ENCODE results near the gene VPS54.
"Not testable (repeated sequence)": the region's sequence is repeated elsewhere in the genome, so short reads cannot be mapped to it uniquely, and the experiment has no call there.

VPS54 gene

DNA sequence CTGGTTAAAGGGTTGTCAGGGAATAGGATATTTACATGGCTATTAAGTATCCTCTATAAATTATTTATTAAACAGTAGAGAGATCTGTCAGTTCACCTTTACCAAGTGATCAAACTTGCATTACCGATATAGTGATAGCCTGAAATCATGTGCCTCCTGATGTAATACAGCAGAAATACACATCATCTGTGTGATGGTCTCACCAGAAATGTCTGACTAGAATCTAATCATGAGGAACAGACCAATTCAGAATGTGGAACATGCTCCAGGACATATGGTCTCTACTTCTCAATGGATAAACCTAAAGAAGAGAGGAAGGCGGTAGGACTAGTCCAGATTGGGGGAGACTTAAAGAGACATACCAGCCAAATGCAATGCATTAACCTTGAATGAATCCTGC is 6.2 kb downstream of the VPS54 start:
- DNase-seq, result no peak
- Mint-ChIP-seq H3K27me3 (no peaks in the 10 kb centered on the region), H3K4me3 (no peak overlapping the region), H3K36me3 (ENCODE audit: low read depth) (peaks cover 3% of the 10 kb centered on the region), H3K27ac (no peak overlapping the region), H3K4me1 (peaks cover 50% of the 10 kb centered on the region), H3K9me3 (no peaks in the 10 kb centered on the region)
- ATAC-seq, result no peak

GRCh38 chr2:64012115-64012514 is 7.1 kb downstream of the VPS54 start:
- Mint-ChIP-seq H3K27ac (peak overlapping the region; percentile 36), H3K27me3 (no peaks in the 10 kb centered on the region), H3K4me1 (peaks cover 47% of the 10 kb centered on the region), H3K36me3 (ENCODE audit: low read depth) (peaks cover 5% of the 10 kb centered on the region), H3K4me3 (no peak overlapping the region), H3K9me3 (no peaks in the 10 kb centered on the region)
- ATAC-seq, result peak; percentile 84
- DNase-seq, result no peak

DNA sequence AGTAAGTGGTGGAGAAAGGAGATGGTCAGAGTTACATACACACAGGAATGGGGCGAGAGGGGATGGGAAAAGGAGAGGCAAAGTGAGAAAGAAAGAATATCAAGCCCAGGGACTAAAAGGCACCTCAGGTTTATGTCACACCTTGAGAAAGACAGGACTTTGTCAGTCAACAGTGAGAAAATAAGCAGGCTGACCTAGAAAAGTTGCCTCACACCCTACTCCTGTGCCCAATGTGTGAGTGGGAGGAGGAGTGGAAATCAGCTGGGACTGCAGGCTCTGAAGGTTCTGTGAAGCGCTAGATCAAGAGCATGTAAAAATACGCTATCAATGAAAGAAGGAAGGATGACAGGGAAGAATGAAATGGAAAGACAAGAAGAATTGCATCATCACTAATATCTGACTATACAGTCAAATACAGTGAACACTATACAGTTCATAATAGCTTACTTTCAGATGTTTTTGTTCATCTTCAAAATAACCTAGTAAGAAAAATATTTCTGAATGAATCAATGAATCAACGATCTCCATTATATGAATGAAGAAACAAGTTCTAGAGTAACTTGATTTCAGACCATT is 10.7 kb downstream of the VPS54 start:
- no peaks in the 10 kb centered on the region for H3K27me3 Mint-ChIP-seq
- no peak overlapping the region for H3K4me3 Mint-ChIP-seq
- peaks cover 11% of the 10 kb centered on the region for H3K36me3 Mint-ChIP-seq (ENCODE audit: low read depth)
- peaks cover 34% of the 10 kb centered on the region for H3K4me1 Mint-ChIP-seq
- H3K9me3 Mint-ChIP-seq, result no peaks in the 10 kb centered on the region
- DNase-seq (no peak), ATAC-seq (no peak)
- H3K27ac Mint-ChIP-seq, result no peak overlapping the region

GRCh38 chr2:64007924-64008323 is 11.3 kb downstream of the VPS54 start:
- no peaks in the 10 kb centered on the region for H3K9me3 Mint-ChIP-seq
- DNase-seq, result no peak
- peaks cover 11% of the 10 kb centered on the region for H3K36me3 Mint-ChIP-seq (ENCODE audit: low read depth)
- no peak overlapping the region for H3K27ac Mint-ChIP-seq
- H3K27me3 Mint-ChIP-seq, result no peaks in the 10 kb centered on the region
- no peak overlapping the region for H3K4me3 Mint-ChIP-seq
- peaks cover 31% of the 10 kb centered on the region for H3K4me1 Mint-ChIP-seq
- ATAC-seq, result no peak

GRCh38 chr2:64005707-64006356 is 13.4 kb downstream of the VPS54 start:
- no peaks in the 10 kb centered on the region for H3K9me3 Mint-ChIP-seq
- H3K4me3 Mint-ChIP-seq, result no peak overlapping the region
- ATAC-seq, result no peak
- no peaks in the 10 kb centered on the region for H3K27me3 Mint-ChIP-seq
- peaks cover 22% of the 10 kb centered on the region for H3K4me1 Mint-ChIP-seq
- DNase-seq, result no peak
- no peak overlapping the region for H3K27ac Mint-ChIP-seq
- peaks cover 9% of the 10 kb centered on the region for H3K36me3 Mint-ChIP-seq (ENCODE audit: low read depth)

- Mint-ChIP-seq H3K4me1 (peaks cover 12% of the 10 kb centered on the region), H3K36me3 (ENCODE audit: low read depth) (peaks cover 20% of the 10 kb centered on the region), H3K27ac (no peak overlapping the region), H3K27me3 (no peaks in the 10 kb centered on the region), H3K4me3 (no peak overlapping the region), H3K9me3 (peaks cover 7% of the 10 kb centered on the region)
- ATAC-seq (no peak), DNase-seq (no peak)
These were observed 16.0 kb downstream of the VPS54 start for GRCh38 chr2:64003239-64003638.

DNA sequence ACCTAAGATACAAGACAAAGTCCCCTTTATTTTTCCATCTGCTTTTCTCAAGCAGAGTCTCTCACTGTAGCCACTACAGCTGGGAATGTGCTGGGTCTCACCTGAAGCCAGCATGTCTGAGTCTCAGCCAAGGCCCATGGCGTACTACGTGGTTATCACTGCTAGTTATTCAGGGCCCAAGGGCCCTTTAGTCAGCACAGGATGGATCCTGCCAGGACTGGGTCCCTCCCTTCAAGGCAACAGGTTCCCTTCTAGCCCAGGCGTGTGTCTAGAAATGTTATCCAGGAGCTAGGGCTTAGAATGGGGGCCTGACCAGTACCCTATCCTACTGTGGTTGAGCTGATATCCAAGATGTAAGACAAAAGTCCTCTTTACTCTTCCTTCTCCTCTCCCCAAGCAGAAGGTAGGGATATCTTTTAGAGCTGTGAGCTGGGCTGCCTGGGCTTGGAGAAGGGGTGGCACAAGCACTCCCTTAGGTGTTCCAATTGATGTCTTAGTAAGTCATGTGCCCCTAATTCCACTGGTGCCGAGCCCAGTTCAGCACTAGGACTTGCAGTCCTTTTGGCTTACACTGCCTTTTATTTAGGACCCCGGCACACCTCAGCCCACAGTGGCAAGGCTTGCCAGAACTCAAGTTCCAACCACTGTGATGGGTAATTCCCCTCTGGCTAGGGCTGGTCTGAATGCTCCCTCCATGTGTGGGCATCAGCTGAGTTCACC is 17.7 kb downstream of the VPS54 start:
- Mint-ChIP-seq H3K4me3 (no peak overlapping the region), H3K27me3 (no peaks in the 10 kb centered on the region), H3K9me3 (peaks cover 21% of the 10 kb centered on the region), H3K4me1 (peaks cover 3% of the 10 kb centered on the region), H3K36me3 (ENCODE audit: low read depth) (peaks cover 21% of the 10 kb centered on the region), H3K27ac (no peak overlapping the region)
- no peak for DNase-seq
- no peak for ATAC-seq

DNA sequence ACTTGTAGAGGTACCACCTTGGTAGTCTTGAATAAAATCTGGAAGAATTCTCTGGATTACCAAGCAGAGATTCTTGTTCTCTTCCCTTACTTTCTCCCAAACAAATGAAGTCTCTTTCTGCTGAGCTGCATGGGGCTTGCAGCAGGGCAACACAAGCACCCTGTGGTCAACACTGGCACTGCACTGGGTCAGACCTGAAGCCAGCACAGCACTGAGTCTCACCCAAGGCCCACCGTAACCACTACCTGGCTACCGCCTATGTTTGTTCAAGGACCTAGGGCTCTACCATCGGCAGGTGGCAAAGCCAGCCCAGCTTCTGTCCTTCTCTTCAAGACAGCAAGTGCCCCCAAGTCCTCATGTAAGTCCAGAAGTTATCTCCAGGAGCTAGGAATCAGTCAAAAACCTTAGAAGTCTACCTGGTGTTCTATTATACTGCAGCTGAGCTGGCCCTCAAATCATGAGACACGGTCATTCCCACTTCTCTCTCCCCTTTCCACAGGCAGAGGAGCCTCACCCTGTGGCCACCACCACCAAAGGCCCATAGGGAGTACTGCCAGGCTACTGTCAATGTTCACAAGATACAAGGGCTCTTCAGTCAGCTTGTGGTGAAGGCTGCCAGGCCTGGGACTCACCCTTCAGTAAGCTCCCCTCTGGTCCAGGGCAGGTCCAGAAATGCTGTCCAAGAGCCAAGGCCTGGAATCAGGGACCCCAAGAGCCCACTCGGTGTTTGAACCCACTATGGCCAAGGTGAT is 18.4 kb downstream of the VPS54 start:
- Mint-ChIP-seq H3K4me1 (peaks cover 3% of the 10 kb centered on the region), H3K27me3 (no peaks in the 10 kb centered on the region), H3K9me3 (peaks cover 21% of the 10 kb centered on the region), H3K36me3 (ENCODE audit: low read depth) (peaks cover 19% of the 10 kb centered on the region), H3K4me3 (no peak overlapping the region), H3K27ac (no peak overlapping the region)
- DNase-seq (no peak), ATAC-seq (no peak)

DNA sequence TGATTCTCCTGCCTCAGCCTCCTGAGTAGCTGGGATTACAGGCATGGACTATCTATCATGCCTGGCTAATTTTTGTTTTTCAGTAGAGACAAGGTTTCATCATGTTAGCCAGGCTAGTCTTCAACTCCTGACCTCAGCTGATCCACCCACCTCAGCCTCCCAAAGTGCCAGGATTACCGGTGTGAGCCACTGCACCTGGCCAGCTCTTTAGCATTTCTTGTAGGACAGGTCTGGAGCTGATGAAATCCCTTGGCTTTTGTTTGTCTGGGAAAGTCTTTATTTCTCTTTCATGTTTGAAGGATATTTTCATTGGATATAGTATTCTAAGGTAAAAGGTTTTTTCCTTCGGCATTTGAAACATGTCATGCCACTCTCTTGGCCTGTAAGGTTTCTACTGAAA is 20.2 kb downstream of the VPS54 start:
- H3K9me3 Mint-ChIP-seq, result peaks cover 21% of the 10 kb centered on the region
- H3K27ac Mint-ChIP-seq, result no peak overlapping the region
- H3K4me3 Mint-ChIP-seq, result no peak overlapping the region
- peaks cover 21% of the 10 kb centered on the region for H3K36me3 Mint-ChIP-seq (ENCODE audit: low read depth)
- DNase-seq, result no peak
- H3K27me3 Mint-ChIP-seq, result no peaks in the 10 kb centered on the region
- H3K4me1 Mint-ChIP-seq, result peaks cover 10% of the 10 kb centered on the region
- ATAC-seq, result no peak

DNA sequence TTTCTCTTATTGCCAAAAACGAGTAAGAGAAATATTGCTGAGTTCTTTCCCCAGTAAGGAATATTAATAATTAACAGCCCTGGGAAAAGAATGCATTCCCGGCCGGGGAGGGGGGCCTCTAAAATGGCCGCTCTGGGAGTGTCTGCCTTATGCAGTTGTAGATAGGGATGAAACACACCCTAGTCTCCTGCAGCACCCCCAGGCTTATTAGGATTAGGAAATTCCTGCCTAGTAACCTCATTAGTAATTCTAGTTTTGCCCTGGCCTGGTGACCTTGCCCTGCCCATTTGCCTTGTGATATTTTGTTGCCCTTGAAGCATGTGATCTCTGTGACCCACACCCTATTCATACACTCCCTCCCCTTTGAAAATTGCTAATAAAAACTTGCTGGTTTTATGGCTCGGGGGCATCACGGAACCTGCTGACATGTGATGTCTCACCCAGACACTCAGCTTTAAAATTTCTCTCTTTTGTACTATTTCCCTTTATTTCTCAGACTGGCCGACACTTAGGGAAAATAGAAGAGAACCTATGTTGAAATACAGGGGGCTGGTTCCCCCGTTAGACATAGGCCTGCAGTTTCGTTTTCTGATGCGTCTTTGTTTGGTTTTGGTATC is 22.5 kb downstream of the VPS54 start:
- H3K36me3 Mint-ChIP-seq (ENCODE audit: low read depth), result peaks cover 21% of the 10 kb centered on the region
- DNase-seq, ATAC-seq, H3K27me3 Mint-ChIP-seq, H3K27ac Mint-ChIP-seq, H3K4me3 Mint-ChIP-seq: not testable (repeated sequence)
- peaks cover 21% of the 10 kb centered on the region for H3K9me3 Mint-ChIP-seq
- peaks cover 13% of the 10 kb centered on the region for H3K4me1 Mint-ChIP-seq

DNA sequence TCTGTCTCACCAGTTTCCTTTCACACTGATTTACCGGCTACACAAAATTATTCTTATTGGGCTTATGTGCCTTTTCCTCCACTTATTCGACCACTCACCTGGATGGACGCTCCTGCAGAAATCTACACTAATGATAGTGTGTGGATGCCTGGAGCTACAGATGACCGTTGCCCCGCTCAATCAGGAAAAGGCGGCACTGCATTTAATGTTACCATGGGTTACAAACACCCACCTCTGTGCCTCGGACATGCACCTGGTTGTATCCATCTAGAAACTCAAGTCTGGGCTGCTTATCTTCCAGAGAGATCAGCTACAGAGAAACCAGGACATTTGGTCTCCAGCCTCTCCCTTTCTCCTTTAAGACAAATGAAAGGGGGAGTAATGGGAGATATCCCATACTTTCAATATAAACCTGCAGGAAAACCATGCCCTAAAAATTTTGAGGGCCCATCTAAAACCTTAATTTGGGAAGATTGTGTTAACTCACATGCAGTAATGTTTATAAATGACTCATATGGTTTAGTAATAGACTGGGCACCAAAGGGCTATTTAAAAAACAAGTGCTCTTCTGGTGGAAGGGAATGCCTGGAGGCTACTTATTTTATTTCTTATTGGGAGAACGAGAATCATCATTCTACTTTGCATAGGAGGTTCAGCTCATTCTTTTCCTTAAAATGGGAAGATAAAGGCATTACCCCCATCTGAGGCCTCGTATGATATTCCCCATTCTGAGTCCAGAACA is 24.7 kb downstream of the VPS54 start:
- not testable (repeated sequence) for H3K4me3 Mint-ChIP-seq, H3K27me3 Mint-ChIP-seq, ATAC-seq, H3K27ac Mint-ChIP-seq, DNase-seq
- Mint-ChIP-seq H3K4me1 (peaks cover 13% of the 10 kb centered on the region), H3K36me3 (ENCODE audit: low read depth) (peaks cover 19% of the 10 kb centered on the region), H3K9me3 (peaks cover 27% of the 10 kb centered on the region)

DNA sequence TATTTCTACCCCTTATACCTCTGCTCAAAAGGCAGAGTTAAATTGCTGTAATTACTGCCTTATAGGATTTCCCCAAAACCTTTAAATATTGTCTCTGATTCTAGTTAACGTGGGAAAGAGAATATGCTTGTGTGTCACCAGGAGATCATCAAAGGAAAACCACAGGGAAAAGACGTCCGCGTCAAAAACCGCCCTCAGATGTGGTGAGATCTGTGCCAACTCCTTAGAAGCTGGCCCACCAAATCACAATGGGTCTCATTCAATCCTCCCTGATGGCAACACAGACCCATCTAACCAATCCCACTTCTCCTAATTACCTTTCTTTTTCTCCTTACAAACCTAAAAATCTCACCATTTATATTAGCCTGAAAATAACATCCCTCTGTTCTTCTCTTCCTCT is 25.4 kb downstream of the VPS54 start:
- DNase-seq, result peak; percentile 25
- Mint-ChIP-seq H3K36me3 (ENCODE audit: low read depth) (peaks cover 20% of the 10 kb centered on the region), H3K9me3 (peaks cover 24% of the 10 kb centered on the region), H3K4me3 (no peak overlapping the region), H3K27ac (no peak overlapping the region), H3K4me1 (peaks cover 13% of the 10 kb centered on the region), H3K27me3 (no peaks in the 10 kb centered on the region)
- ATAC-seq, result no peak

- Mint-ChIP-seq H3K36me3 (ENCODE audit: low read depth) (peaks cover 18% of the 10 kb centered on the region), H3K9me3 (peaks cover 21% of the 10 kb centered on the region), H3K4me1 (peaks cover 13% of the 10 kb centered on the region)
- H3K27me3 Mint-ChIP-seq, ATAC-seq, DNase-seq, H3K4me3 Mint-ChIP-seq, H3K27ac Mint-ChIP-seq: not testable (repeated sequence)
These were observed 26.1 kb downstream of the VPS54 start for GRCh38 chr2:63993130-63993584.
